NOMO-1 treated with DMSO at 0.1 percent for 48 hours (cell line): ENCODE data around the gene TMEM9.

Experiments
- DNase-seq: peaks from one replicate; lab custom pipeline; 2025; ENCODE audit not compliant: unreplicated experiment; lab: John Stamatoyannopoulos, UW

TMEM9 gene

DNA sequence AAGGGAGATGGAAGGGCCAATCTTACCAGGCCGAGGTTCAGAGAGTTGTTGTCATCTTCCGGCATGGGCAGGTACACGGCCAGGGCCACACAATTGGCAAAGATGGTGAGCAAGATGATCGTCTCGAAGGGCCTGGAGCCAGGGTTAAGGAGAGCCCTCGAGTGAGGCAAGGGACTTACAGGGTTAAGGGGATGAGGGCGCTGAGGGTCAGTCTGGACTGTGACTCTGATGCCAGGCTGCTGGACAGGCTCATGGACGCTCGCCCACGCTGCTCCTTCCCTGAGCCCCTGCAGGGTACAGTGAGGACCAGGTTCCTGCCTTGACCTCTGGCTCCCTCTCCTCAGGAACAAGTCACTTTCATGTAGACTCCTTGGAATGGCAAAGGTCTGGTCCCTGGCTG is 44.1 kb downstream of the TMEM9 start:
- no peak for DNase-seq

DNA sequence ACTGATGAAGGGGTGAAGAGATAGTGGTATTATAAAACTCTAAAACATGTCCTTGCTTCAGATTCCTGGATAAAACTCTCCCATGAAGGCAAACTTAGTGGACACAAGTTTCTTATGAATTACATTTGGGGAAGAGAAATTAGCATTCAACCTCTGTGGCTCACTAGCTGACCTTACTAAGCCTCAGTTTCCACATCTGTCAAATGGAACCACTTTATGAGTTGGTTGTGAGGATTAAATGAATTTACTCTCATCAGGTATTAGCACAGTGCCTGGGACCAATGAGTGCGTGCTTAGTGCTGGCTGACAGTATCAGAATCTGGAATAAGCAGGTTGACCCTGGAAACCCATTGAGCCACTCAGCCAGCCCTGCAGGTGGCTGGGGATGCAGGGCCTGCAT is 44.6 kb downstream of the TMEM9 start:
- no peak for DNase-seq

DNA sequence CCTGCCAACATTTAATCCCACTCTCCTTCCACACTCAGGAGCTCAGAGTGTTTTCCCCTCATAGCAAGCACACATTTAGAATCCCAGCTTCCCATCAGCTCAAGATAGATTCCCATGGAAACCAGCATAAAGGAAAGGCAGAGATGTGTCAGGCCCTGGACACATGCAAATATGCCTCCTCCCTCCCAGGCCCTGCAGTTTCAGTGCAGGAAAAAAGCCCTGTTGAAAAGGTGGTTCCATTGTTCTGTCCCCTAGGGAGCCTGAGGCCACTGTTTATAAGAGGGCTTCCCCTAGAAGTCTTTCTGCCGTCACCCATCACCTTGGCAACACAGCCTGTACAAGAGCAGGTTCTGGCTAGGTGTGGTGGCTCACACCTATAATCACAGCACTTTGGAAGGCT is 45.7 kb downstream of the TMEM9 start:
- no peak for DNase-seq

DNA sequence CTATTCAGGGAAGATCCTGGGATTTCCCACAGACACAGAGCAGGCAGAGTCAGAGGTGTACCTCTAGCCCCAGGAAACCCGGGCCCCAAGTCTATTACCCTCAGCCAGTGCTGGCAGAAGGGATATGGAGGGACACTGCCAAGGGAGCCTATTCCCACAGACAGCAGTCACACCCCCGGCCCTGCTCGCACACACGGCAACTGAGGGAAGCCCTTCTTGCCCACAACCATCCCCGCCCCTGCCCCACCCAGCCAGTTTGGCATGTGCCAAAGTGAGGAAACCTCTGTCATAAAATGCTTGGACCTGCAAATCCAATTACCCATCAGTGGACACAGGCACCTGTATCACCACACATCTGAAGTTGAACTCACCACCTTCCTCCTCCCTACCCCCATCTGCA is 48.6 kb downstream of the TMEM9 start:
- no peak for DNase-seq

DNA sequence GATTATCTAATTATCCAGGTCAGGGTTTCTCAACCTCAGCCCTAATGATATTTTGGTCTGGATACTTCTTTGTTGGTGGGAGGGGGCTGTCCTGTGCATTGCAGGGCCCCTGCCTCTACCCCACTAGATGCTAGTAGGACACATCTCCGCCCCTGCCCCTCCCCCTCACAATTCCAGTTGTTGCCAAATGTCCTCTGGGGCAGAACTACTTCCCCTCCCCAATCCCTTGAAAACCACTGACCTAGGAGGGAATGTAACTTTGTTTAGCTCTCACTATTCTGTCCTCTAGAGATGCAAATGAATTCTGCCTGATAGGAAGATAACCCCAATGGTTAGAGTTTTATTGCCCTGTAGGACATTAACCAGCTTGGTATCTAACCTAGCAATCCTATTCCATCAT is 50.1 kb downstream of the TMEM9 start:
- DNase-seq: no peak

DNA sequence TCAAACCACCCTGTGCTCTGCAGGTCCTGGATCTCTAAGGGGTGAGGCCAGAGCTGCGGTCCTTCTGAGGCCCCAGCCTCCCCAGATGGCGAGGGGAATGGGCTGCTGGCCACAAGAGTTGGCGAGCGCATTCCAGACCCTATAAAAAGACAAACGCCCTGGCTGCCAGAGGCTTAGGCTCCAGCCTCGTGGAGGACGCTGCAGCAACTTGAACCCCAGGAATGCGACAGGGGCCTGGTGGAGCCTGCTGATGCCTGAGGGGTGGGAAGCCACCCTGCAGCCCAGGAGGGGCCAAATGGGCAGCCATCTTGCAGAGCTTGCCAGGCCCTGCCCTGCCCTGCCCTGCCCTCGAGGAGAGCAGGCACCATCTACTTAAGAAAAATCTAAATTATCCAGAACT is 50.6 kb downstream of the TMEM9 start:
- DNase-seq: no peak

DNA sequence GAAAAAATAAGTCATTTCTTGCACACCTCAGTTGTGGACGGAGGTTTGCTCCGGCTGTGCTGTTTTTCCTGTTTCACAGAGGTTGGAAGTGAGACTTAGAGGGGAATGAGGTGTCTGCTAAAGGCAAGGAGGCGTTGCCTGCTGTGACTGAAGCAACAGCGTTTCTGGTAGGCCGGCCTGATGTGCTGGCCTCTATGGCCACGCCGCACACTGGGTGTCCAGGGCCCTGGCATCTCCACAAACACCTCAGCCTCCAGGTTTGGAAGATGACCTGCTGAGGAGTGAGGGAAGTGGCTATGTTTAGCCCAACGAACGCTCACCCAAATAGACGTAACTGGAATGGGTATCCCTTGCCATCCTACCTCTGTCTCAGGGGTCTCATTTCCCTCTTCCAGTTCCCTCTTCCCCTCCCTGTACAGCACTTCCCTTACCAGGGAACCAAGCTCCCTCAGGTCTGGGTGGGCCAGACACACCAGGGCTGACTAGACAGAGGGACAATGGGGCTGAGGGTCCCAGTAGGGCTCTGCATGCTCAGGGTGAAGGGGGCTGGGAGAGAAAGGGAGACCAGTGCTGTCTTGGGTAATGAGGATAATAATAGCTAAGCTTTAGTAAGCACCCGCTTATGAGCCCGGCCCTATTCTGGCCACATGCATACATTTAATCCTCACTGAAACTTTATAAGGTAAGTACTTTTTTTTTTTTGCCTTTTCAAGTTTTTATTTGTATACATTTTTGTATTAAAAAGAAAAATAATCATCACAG is 53.9 kb downstream of the TMEM9 start:
- no peak for DNase-seq

DNA sequence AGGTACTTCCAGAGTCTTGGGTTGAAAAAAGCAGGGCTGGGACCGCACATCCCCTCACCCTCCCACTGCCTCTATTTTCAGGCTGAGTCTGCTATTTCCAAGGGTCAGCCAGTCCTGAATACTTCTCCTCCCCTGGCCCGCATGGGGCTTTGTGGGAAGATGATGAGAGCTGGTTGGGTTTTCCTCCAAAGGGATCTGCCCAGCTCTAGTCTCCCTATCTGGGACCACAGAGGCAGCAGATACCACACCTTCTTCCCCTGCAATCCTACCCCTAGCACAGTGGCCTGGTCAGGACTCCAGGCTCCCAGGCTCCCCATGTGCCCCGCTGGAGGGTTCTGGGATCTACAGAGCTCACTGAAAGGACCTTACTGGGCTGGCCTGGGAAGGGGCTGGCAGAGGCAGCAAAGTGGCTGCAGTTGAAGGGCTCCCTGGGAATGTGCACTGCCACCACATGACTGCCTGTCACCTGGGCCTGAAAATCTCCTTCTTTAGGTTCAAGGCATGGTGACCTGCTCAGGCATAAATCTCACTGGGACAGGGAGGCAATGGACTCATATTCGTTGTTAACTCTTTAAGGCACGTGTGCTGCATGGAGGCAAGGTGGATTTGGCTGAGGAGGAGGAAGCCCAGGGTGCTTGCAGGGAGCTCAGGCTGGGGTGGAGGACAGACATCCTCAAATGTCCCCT is 55.1 kb downstream of the TMEM9 start:
- no peak for DNase-seq

DNA sequence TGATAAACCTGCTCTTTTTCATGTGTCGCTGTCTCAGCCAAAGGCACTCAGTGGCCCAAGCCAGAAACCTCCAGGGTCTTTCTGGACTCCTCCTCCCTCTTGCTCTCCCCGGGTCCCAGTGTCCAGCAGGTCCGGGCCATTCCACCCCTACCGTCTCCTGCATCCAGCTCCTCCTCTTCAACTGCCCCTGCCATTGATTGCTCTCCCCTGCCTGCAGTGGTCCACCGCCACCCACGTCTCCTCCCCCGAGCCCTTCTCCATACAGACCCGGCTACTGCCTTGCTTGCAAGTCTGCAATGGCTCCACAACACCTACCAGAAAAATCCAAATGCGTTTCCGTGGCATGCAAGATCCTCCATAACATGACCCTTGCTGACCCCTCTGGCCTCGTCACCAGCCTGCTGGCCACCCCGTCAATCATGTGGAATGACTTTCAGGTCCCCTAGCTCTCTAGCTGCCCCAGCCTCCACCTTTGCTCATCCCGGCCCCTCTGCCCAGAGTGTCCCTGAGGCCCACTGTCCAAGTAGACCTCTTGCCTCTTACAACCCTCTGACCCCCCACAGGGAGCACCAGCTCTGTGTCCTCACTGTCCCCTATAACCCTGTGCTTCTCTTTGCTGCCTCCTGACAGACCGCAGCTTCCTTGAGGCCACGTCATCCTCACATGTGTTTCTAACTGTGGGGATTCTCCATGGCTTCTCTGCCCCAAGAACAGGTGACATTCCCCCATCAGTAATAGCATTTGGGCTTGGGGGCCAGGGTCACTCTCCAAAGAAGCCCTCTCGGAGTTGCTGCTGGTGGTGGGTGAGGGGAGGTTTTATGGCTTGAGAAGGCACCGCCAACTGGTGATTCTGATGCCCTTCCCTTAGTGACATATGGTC is 57.1 kb downstream of the TMEM9 start:
- no peak for DNase-seq

DNA sequence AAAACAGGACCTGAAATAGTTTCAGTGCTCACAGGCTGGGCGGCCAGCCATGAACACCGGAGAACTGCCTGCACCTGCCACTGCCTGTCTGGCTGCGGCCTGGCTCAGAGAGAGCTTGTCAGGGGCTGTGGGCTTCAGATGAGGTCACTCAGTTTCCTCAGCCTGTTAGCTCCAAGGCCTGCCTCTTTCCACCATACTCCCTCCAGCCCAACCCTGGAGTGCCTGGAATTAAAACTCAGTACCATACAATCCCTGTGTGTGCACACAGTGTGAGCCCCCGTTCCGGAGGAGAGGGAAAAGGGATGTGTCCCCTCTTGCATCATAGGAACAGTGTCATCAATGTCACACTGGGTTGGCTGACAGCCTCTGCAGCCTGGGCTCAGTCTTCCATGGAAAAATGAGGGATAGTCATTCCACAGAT is 58.2 kb downstream of the TMEM9 start:
- no peak for DNase-seq

DNA sequence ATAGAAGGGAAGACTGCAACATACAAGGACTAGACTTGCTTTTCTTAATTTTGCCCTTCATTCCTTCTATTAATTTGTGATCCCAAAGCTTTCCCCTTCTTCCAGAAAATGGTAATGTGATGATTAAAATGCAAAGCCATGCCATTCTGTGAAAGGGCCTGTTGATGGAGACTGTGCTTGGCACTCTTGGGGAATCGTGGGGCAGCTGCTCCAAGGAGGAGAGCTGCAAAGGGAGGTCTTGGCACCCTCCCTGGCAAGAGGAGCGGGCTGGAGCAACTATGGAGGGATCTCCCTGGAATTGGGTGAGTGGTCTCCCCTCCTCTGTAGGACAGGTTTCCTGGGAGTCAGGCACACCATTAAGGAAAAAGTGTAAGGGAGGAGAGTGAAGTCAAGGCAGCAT is 58.7 kb downstream of the TMEM9 start:
- no peak for DNase-seq

DNA sequence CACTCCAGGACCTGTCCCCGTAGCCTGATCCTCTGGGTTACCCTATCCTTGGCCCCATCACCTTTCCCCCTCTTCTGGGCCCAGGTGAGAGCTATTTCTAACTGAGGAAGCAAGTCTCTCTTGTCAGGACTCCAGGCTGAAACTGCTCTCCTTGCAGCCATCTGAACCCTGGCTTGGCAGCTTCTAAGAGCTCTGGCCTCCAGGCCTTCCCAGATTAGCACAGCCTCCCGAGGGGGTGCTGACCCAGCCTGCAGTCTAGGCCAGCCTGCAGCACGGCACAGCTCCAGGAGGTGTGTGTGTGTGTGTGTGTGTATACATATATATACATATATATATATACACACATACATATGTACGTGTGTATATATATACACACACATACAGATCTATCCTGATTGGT is 59.4 kb downstream of the TMEM9 start:
- DNase-seq: no peak

DNA sequence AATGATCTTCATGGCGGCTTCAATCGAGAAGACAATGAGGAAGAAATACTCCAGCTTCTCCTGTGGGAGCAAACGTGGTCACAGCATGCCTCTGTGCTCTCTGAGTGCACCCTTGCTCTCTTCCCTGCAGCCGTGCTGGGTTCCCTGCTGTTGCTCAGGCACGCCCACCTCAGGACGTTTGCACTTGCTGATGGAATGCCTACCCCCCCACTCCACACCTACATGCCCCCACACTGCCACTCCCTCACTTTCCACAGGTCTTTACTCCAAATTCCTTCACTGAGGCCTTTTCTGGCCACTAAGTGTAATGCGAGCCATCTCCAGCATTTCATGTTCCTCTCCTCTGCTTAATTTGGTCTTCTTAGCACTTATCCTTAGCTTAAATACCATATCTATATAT is 60.3 kb downstream of the TMEM9 start:
- DNase-seq: no peak

DNA sequence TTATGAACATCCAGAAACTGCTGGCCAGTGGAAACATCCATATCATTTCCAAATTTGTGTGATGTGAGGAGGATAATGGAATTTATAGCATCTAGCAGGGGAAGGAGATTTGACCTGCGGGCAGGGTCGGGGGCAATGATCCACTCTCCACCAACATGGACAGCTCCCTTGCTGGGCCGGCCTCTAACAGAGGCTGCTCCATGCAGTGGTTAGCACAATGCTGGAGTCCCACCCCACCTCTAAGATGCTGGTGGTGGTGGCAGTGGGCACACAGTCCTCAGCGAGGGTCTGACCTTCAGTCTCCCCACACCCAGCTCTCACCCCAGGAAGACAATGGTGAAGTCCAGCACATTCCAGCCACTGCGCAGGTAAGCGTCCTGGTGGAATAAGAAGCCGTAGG is 60.7 kb downstream of the TMEM9 start:
- DNase-seq: no peak

DNA sequence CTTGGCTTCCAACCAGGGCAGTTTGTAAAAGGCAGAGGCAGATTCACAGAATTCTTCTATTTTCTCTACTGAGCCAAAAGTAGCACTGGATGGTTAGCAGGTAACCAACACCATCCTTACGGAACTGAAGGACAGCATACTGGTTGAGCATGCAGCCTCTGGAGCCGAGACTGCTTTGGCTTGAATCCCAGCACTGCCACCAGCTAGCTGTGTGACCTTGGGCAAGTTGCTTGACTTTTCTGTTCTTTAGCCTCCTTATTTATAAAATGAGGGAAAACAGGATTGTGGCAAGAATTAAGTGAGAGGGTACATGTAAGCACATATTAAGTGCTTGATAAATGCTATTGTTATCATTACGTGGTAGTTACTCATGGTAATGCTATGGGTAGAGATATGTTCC is 61.5 kb downstream of the TMEM9 start:
- DNase-seq: no peak

DNA sequence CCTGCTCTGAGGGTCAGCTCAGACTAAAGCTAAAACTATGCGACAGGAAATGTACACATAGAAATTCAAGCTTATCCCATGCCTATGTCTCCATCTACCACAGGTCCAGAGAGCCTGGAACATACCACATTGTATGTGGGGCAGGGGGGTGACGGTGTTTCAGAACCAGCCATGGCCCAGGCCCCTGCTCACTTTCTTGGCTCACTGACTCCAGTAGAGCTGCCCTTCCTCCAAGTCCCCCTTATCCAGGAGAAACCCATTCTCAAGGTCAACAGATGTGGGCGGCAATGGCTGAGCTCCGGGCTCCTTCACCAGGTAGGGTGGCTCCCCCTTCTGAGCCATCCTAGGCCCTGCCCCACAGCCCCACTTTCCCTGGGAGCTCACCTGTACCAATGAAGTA is 63.0 kb downstream of the TMEM9 start:
- no peak for DNase-seq

DNA sequence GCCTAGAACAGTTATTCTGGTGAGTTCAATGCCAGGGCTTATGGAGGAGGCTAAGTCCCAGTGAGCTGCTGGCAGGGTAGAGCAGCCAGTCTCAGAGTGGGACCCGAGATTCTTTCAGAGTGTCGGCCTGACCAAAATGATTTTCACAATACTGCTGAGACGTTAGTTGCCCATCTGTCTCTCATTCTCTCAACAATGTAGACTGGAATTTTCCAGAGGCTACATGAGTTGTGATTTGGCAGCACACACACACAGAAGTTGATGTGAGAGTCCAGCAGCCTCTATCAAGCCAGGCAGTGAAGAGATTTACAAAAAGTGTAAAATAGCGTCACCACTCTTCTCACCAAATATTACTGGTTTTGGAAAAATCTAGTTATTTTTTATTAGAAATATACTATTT is 63.7 kb downstream of the TMEM9 start:
- DNase-seq: no peak

DNA sequence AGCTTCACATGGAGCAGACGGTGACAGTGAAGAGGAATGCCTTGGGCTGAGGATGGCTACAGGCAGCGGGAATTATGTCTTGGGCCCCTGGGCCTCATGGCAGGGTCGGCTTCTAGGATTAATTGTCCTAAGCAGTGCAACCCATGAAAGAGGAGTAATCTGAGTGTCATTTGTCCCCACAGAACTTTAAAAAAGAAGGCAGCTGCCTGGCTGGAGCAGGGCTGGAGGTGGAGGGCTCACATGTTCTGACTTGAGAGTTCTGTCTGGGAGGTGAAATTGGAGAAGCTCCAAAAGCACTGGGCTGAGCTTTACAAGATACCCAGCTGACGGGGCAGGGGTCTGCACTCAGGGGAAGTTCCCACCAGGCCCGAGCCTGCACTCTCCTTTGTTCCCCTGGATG is 64.7 kb downstream of the TMEM9 start:
- DNase-seq: no peak

DNA sequence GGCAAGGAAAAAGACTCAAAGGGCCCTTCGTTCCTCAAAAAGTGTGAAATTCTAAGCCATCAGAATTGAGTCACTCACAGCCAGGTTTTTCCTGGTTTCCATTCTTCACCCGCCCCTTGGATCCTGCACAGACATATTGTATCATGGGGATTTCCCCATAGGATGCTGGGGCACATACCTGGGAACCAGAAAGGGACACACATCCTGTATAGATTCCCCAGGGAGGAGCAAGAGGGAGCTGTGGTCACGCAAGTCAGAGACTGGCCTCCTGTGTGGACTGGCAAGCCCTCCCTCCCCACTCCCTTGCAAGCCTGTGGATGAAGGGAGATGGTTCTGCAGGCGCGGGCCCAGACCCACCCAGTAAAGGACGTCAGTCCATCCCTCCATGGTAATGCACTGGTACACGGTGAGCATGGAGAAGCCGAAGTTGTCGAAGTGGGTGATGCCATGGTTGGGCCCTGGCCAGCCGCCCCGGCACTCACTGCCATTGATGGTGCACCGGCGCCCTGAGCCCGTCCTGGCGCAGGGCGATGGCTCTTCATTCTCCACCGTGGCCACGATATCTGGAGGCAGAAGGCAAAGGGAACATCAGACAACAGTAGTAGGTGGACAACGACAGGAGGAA is 65.3 kb downstream of the TMEM9 start:
- no peak for DNase-seq

DNA sequence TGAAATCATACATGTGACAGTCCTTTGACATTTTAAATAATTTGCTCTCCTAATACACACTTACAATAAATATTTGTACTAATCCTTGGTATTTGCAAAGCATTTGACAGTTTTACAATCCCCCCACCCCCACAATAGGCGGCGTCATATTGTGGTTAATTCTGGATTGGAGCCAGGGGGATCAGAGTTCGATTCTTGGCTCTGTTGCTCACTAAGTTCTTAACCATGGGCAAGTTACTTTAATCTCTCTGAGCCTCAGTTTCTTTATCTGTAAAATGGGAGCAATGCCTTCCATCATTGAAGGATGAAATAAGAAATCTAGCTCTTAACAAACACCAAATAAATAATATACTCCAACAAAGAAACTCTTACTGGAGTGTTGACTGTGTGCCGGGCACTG is 65.9 kb downstream of the TMEM9 start:
- DNase-seq: no peak

DNA sequence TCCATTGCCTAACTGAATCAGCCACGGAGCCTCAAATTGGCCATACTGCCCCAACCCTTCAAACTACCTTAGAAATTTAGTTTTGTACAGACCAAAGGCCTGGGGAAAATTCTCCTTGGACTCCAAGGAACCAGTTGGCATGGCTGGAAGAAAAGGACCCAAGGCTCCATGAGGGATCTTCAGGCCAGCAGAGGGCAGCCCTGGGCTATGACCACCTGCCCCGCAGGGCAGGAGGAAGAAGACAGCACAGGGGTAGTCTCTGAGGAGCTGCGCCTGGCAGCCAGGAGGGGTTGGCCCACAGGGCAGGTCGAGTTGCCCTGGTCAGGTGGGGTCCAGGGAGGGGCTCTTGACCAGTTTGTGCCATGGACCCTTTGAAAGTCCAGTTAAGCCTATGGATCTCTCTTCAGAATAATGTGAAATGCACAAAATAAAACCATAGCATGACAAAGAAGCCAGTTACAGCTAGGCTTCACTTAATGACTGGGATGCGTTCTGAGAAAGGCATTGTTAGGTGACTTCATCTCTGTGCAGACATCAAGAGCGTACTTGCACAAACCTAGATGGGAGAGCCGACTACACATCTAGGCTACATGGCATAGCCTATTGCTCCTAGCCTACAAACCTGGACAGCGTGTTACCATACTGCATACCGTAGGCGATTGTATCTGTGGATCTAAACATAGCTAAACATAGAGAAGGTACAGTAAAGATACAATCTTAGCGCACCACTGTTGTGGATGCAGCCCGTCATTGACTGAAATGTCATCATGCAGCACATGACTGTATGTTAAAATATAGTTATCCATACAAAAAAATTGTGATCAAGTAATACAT is 68.2 kb downstream of the TMEM9 start:
- DNase-seq: peak; percentile 24
